HG03095 (cell line): ENCODE results near the gene CDK5RAP1.
"Not testable (repeated sequence)": the region's sequence is repeated elsewhere in the genome, so short reads cannot be mapped to it uniquely, and the experiment has no call there.

Source experiments
- ATAC-seq: cut with Tn5 transposase; IDR thresholded peaks from one replicate; pipeline ENCODE4 v1.9.1; 2021; ENCODE audit warnings: moderate library complexity; ENCODE audit not compliant: unreplicated experiment

CDK5RAP1 gene

GRCh38 chr20:33419140-33419974, 18.0 kb upstream of the CDK5RAP1 start:
- ATAC-seq, result no peak

- ATAC-seq, result no peak
These were observed 16.7 kb upstream of the CDK5RAP1 start for GRCh38 chr20:33418033-33418432.

GRCh38 chr20:33415948-33416347, 14.6 kb upstream of the CDK5RAP1 start:
- ATAC-seq, result no peak

GRCh38 chr20:33412484-33412838, 11.1 kb upstream of the CDK5RAP1 start:
- no peak for ATAC-seq

GRCh38 chr20:33411711-33412483, 10.6 kb upstream of the CDK5RAP1 start:
- ATAC-seq, result no peak

GRCh38 chr20:33411242-33411641, 9.9 kb upstream of the CDK5RAP1 start:
- no peak for ATAC-seq

- no peak for ATAC-seq
These were observed 8.9 kb upstream of the CDK5RAP1 start for GRCh38 chr20:33410081-33410742.

- no peak for ATAC-seq
These were observed 7.7 kb upstream of the CDK5RAP1 start for GRCh38 chr20:33408716-33409654.

- ATAC-seq, result no peak
These were observed 7.0 kb upstream of the CDK5RAP1 start for GRCh38 chr20:33408313-33408712.

- no peak for ATAC-seq
These were observed 6.5 kb upstream of the CDK5RAP1 start for GRCh38 chr20:33407796-33408195.

GRCh38 chr20:33407251-33407650, 5.9 kb upstream of the CDK5RAP1 start:
- ATAC-seq, result no peak

- no peak for ATAC-seq
These were observed 3.0 kb upstream of the CDK5RAP1 start for GRCh38 chr20:33404281-33404680.

- ATAC-seq, result no peak
These were observed 626 bp upstream of the CDK5RAP1 start for GRCh38 chr20:33401921-33402369.

- no peak for ATAC-seq
These were observed 521 bp downstream of the CDK5RAP1 start for GRCh38 chr20:33400812-33401183.

- ATAC-seq, result no peak
These were observed 1.4 kb downstream of the CDK5RAP1 start for GRCh38 chr20:33399924-33400323.

- no peak for ATAC-seq
These were observed 6.6 kb downstream of the CDK5RAP1 start for GRCh38 chr20:33394718-33395117.

GRCh38 chr20:33393609-33394008, 7.7 kb downstream of the CDK5RAP1 start:
- ATAC-seq, result no peak

GRCh38 chr20:33391722-33392415, 9.4 kb downstream of the CDK5RAP1 start:
- no peak for ATAC-seq

- not testable (repeated sequence) for ATAC-seq
These were observed 12.0 kb downstream of the CDK5RAP1 start for GRCh38 chr20:33389326-33389725.

GRCh38 chr20:33388268-33388667, 13.1 kb downstream of the CDK5RAP1 start:
- no peak for ATAC-seq
